ENCODE results near the gene DMRTB1.

Gene DMRTB1

DNA sequence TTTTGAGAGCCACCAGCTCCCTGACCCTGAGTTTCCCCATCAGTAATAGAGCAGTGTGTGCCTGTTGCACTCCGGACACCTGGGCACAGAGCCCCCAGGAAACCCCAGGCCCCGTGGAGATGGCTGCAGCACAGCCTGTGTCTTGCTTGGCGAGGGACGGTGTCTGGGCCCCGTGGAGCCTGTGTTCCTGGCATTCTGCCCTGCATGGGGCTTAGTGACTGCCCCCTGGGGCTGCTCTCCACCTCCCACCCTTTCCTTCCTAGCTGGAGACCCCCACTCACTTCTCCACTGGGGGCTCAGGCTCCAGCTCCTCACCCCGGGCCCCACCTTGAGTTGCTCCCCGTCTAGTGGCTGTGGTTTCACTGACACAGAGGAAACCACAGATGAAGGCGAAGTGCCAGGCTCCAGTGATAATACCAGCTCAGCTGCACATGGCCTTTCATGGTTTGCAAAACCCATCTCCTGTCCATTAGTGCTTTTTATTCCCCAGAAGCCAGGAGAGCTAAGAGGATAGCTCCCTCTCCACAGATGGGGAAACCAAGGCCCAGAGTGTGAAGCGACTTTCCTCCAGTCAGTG, 39.4 kb downstream of the DMRTB1 start:
- TF ChIP-seq CTCF (IDR thresholded peaks at IDR 0.05; ENCODE audit: borderline replicate concordance, extremely low read depth, low read length, poor library complexity, severe bottlenecking) (no peak), EZH2 (IDR thresholded peaks at IDR 0.05; ENCODE audit: borderline replicate concordance, low read depth, low read length, severe bottlenecking) (no peak)
- no peak overlapping the region for H2AFZ ChIP-seq (ENCODE audit: low read depth, low read length)
- DNase-seq (peak; percentile 30), ATAC-seq (ENCODE audit: insufficient read depth, low read depth) (peak; percentile 79)
- H3K79me2 ChIP-seq (ENCODE audit: insufficient read depth, low read length): no peaks in the 10 kb centered on the region
- no peaks in the 10 kb centered on the region for H3K4me1 ChIP-seq (ENCODE audit: insufficient read depth, low read length)
- H3K4me3 ChIP-seq (ENCODE audit: low read depth in 1 of 2, low read length in 2 of 2): no peak overlapping the region
- H3K36me3 ChIP-seq (ENCODE audit: insufficient read depth, low read length): no peaks in the 10 kb centered on the region
- H3K27ac ChIP-seq (ENCODE audit: low read length): no peak overlapping the region
- no peaks in the 10 kb centered on the region for H3K9me3 ChIP-seq (ENCODE audit: insufficient read depth, low read length, severe bottlenecking)
- no peak overlapping the region for H3K4me2 ChIP-seq (ENCODE audit: insufficient read depth, low read length)
- no peaks in the 10 kb centered on the region for H4K20me1 ChIP-seq (ENCODE audit: insufficient read depth, low read length)
- H3K27me3 ChIP-seq (ENCODE audit: insufficient read depth, low read length, poor library complexity): peaks cover 3% of the 10 kb centered on the region
- no peak overlapping the region for H3K9ac ChIP-seq (ENCODE audit: low read depth, low read length)

DNA sequence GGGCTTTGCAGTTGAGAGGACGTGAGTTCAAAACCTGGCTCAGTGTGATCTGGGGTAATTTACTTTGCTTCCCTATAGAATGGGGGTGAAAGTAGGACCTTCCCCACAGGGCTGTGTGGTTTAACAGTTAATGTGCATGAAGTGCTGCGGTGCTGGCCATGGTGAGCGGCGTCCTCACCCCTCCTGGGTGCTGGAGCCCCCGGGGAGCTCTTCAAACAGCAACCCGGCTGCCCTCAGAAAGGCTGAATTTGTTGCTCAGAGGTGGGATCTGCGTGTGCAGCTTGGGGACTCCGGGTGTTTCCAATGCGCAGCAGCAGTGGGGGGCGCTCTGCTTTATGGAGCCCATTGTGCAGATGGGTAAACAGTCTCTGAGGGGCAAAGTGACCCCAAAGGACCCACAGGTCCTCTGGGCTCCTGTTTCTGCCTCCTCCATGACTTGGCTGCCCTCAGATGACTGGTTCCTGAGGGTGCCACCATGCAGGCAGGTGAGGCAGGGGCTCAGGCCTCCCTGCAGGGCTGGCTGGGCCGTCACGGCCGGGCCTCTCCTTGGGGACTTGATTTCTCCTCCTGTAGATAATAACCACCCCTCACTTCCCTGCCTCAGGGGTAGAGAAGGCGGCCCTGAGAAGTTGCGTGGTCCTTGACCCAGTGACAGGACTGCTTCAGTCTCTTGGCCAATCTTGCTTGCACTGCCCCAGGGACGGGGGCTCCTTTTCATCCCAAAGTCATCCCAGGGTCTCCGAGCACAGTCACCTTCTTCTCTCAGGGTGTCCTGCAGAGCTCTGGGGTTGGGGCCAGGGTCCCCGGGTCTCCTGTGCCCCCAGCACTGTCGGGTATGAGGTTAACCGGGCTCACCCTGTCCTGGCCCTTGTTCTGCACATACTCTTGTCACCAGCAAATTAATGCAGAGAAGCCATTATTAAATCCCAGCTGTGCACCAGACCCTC, 40.3 kb downstream of the DMRTB1 start:
- Histone ChIP-seq H3K36me3 (ENCODE audit: insufficient read depth, low read length) (no peaks in the 10 kb centered on the region), H4K20me1 (ENCODE audit: insufficient read depth, low read length) (no peaks in the 10 kb centered on the region), H3K4me2 (ENCODE audit: insufficient read depth, low read length) (no peak overlapping the region), H2AFZ (ENCODE audit: low read depth, low read length) (no peak overlapping the region), H3K27ac (ENCODE audit: low read length) (no peak overlapping the region), H3K9ac (ENCODE audit: low read depth, low read length) (no peak overlapping the region), H3K9me3 (ENCODE audit: insufficient read depth, low read length, severe bottlenecking) (no peaks in the 10 kb centered on the region), H3K27me3 (ENCODE audit: insufficient read depth, low read length, poor library complexity) (peaks cover 3% of the 10 kb centered on the region), H3K79me2 (ENCODE audit: insufficient read depth, low read length) (no peaks in the 10 kb centered on the region), H3K4me1 (ENCODE audit: insufficient read depth, low read length) (no peaks in the 10 kb centered on the region), H3K4me3 (ENCODE audit: low read depth in 1 of 2, low read length in 2 of 2) (no peak overlapping the region)
- ATAC-seq (ENCODE audit: insufficient read depth, low read depth) (no peak), DNase-seq (no peak)
- TF ChIP-seq CTCF (IDR thresholded peaks at IDR 0.05; ENCODE audit: borderline replicate concordance, extremely low read depth, low read length, poor library complexity, severe bottlenecking) (no peak), EZH2 (IDR thresholded peaks at IDR 0.05; ENCODE audit: borderline replicate concordance, low read depth, low read length, severe bottlenecking) (no peak)

DNA sequence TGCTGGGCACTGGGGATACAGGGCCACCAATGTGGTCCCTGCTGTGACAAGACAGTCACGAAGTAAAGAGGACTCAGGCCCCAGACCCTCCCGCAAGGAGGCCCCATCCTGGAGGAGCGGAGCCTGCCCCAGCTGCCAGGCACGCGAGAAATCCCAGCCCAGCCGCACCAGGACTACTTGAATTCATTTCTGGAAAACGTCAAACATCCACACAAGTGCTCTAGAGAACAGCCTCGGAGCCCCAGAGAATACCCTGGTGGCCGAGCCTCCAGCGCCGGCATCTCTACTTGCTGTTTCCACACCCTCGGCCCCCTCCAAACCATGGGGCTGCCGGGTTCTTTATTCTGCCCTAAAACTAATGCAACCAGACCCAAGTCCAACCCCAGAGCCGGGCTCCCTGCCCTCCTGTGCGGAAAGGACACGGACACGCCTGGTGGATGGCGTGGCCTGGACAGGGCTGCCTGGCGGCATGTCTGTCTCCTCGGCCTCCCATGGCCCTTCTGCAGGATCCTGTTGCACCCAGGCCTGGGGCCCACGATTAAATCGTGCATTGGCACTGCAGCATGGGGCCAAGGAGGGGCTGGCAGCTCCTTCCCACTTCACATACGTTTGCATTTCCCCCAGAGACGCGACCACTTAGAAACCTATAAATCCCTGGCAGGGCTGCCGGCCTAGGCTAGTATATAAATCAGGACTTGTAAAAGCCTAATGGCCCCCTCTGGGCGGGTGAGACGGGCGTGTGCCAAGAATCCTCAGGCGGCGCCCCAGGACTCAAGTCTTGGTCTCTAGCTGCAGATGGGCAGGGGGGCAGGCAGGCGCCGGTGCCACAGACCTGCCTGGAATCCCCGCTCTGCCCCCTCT, 41.2 kb downstream of the DMRTB1 start:
- Histone ChIP-seq H3K4me3 (ENCODE audit: low read depth in 1 of 2, low read length in 2 of 2) (no peak overlapping the region), H3K27ac (ENCODE audit: low read length) (no peak overlapping the region), H3K36me3 (ENCODE audit: insufficient read depth, low read length) (no peaks in the 10 kb centered on the region), H3K9ac (ENCODE audit: low read depth, low read length) (no peak overlapping the region), H2AFZ (ENCODE audit: low read depth, low read length) (no peak overlapping the region), H3K79me2 (ENCODE audit: insufficient read depth, low read length) (no peaks in the 10 kb centered on the region), H3K4me1 (ENCODE audit: insufficient read depth, low read length) (no peaks in the 10 kb centered on the region), H3K4me2 (ENCODE audit: insufficient read depth, low read length) (no peak overlapping the region), H4K20me1 (ENCODE audit: insufficient read depth, low read length) (no peaks in the 10 kb centered on the region), H3K27me3 (ENCODE audit: insufficient read depth, low read length, poor library complexity) (peaks cover 3% of the 10 kb centered on the region), H3K9me3 (ENCODE audit: insufficient read depth, low read length, severe bottlenecking) (no peaks in the 10 kb centered on the region)
- DNase-seq (no peak), ATAC-seq (ENCODE audit: insufficient read depth, low read depth) (no peak)
- TF ChIP-seq EZH2 (IDR thresholded peaks at IDR 0.05; ENCODE audit: borderline replicate concordance, low read depth, low read length, severe bottlenecking): no peak
- TF ChIP-seq CTCF (IDR thresholded peaks at IDR 0.05; ENCODE audit: borderline replicate concordance, extremely low read depth, low read length, poor library complexity, severe bottlenecking): no peak

Measured in DND-41 (cell line).